IMR-90 (cell line): ENCODE data around the gene CTBP2.

Experiments used
- BHLHE40 ChIP-seq: fragments of 150-350 bp; IDR thresholded peaks from 2 replicates; pipeline ENCODE4 v1.6.1; 2016; ENCODE audit warnings: mild to moderate bottlenecking, low read depth, low read length
- CHD1 ChIP-seq: IDR thresholded peaks from 2 replicates; pipeline ENCODE4 v1.6.1; 2012; ENCODE audit warnings: low read depth, low read length, improper control_type of control experiment
- ELK1 ChIP-seq: fragments of 150-350 bp; IDR thresholded peaks from 2 replicates; pipeline ENCODE4 v1.6.1; 2016; ENCODE audit warnings: low read depth, mild to moderate bottlenecking, low read length, moderate library complexity, borderline replicate concordance
- FOS ChIP-seq: fragments of 150-350 bp; IDR thresholded peaks from 2 replicates; pipeline ENCODE4 v1.6.1; 2016; ENCODE audit warnings: low read depth, low read length
- MAFK ChIP-seq: IDR thresholded peaks from 2 replicates; pipeline ENCODE4 v1.6.1; 2012; ENCODE audit warnings: low read depth, low read length, improper control_type of control experiment
- MAZ ChIP-seq: IDR thresholded peaks from 2 replicates; pipeline ENCODE4 v1.6.1; 2012; ENCODE audit warnings: low read depth, mild to moderate bottlenecking, low read length, improper control_type of control experiment, moderate library complexity, borderline replicate concordance
- MXI1 ChIP-seq: IDR thresholded peaks from 2 replicates; pipeline ENCODE4 v1.6.1; 2012; ENCODE audit warnings: low read depth, mild to moderate bottlenecking, low read length, moderate library complexity, borderline replicate concordance
- NFE2L2 ChIP-seq: fragments of 150-350 bp; IDR thresholded peaks from 2 replicates; pipeline ENCODE4 v1.6.1; 2016; ENCODE audit warnings: low read depth, mild to moderate bottlenecking, low read length
- POLR2A ChIP-seq: IDR thresholded peaks from 2 replicates; pipeline ENCODE4 v1.6.1; 2012; ENCODE audit warnings: mild to moderate bottlenecking, low read depth, low read length
- RAD21 ChIP-seq: IDR thresholded peaks from 2 replicates; pipeline ENCODE4 v1.6.1; 2012; ENCODE audit warnings: low read length, improper control_type of control experiment
- SMC3 ChIP-seq: fragments of 150-350 bp; IDR thresholded peaks from 2 replicates; pipeline ENCODE4 v1.6.1; 2016; ENCODE audit warnings: low read depth, mild to moderate bottlenecking, antibody characterized with exemption, low read length, moderate library complexity
- TF ChIP-seq, protein P1 (sequence below): conservative IDR thresholded peaks from 2 replicates; pipeline ENCODE4 v1.5.1; 2012; ENCODE audit warnings: mild to moderate bottlenecking, low read depth, low read length, improper control_type of control experiment
- TF ChIP-seq, protein P2 (sequence below): fragments of 150-350 bp; IDR thresholded peaks from 2 replicates; pipeline ENCODE4 v1.6.1; 2017; ENCODE audit warnings: mild to moderate bottlenecking, antibody characterized with exemption, low read length, low read depth

- TF ChIP-seq MAFK, result no peak
- TF ChIP-seq RAD21, result no peak
- TF ChIP-seq, protein P1, sequence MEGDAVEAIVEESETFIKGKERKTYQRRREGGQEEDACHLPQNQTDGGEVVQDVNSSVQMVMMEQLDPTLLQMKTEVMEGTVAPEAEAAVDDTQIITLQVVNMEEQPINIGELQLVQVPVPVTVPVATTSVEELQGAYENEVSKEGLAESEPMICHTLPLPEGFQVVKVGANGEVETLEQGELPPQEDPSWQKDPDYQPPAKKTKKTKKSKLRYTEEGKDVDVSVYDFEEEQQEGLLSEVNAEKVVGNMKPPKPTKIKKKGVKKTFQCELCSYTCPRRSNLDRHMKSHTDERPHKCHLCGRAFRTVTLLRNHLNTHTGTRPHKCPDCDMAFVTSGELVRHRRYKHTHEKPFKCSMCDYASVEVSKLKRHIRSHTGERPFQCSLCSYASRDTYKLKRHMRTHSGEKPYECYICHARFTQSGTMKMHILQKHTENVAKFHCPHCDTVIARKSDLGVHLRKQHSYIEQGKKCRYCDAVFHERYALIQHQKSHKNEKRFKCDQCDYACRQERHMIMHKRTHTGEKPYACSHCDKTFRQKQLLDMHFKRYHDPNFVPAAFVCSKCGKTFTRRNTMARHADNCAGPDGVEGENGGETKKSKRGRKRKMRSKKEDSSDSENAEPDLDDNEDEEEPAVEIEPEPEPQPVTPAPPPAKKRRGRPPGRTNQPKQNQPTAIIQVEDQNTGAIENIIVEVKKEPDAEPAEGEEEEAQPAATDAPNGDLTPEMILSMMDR, result no peak
- no peak for TF ChIP-seq POLR2A
- no peak for TF ChIP-seq SMC3
- peak; percentile 22; the same call in 1 of the 2 replicates for TF ChIP-seq BHLHE40
- no peak for TF ChIP-seq FOS
- no peak for TF ChIP-seq MAZ
- no peak for TF ChIP-seq ELK1
- TF ChIP-seq, protein P2, sequence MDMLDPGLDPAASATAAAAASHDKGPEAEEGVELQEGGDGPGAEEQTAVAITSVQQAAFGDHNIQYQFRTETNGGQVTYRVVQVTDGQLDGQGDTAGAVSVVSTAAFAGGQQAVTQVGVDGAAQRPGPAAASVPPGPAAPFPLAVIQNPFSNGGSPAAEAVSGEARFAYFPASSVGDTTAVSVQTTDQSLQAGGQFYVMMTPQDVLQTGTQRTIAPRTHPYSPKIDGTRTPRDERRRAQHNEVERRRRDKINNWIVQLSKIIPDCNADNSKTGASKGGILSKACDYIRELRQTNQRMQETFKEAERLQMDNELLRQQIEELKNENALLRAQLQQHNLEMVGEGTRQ, result 0 out of 2 replicates have a peak, but pooled peaks have one; percentile 18
- TF ChIP-seq NFE2L2, result no peak
- no peak for TF ChIP-seq CHD1
- TF ChIP-seq MXI1, result no peak
These were observed 40.8 kb upstream of the CTBP2 start for GRCh38 chr10:125201108-125201524.
